GM19467 (cell line): ENCODE data around the gene KCNK13.

Source experiments
- ATAC-seq: cut with Tn5 transposase; IDR thresholded peaks from one replicate; pipeline ENCODE4 v1.9.1; 2021; ENCODE audit warnings: mild to moderate bottlenecking, moderate library complexity; ENCODE audit not compliant: unreplicated experiment

The KCNK13 gene

DNA sequence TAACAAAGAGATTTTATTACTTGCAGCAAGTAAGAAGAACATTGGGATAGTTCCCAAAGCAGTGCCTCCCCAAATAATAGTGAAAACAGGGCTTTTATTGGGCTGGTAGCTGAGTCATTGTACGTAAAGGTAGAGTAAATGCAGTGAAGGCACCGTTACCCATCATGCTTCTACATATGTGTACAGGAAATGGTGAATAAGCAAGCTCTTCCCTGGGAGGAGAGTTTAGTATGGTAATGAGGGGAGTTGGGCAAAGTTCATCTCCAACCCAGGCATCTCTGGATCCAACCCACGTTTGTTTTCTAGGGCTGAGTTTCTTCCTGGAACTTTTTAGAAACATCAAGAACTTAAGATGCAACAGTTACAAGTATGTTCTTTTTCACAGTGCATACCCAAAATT lies 56.2 kb downstream of the KCNK13 start:
- no peak for ATAC-seq

DNA sequence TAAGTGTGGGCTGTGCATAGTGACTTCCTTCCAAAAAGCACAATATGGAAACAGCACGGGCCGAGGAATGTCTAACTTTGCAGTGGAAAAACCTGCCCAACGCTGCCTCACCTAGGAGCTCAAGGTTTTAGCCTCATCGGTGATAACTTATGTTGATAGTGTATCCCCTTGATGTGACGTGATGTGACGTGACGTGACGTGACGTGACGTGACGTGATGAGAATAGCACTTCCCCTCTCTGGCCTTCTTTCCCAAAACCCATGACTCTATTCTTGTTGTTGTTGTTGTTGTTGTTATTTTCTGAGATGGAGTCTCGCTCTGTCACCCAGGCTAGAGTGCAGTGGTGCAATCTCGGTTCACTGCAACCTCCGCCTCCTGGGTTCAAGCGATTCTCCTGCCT lies 64.5 kb downstream of the KCNK13 start:
- no peak for ATAC-seq

DNA sequence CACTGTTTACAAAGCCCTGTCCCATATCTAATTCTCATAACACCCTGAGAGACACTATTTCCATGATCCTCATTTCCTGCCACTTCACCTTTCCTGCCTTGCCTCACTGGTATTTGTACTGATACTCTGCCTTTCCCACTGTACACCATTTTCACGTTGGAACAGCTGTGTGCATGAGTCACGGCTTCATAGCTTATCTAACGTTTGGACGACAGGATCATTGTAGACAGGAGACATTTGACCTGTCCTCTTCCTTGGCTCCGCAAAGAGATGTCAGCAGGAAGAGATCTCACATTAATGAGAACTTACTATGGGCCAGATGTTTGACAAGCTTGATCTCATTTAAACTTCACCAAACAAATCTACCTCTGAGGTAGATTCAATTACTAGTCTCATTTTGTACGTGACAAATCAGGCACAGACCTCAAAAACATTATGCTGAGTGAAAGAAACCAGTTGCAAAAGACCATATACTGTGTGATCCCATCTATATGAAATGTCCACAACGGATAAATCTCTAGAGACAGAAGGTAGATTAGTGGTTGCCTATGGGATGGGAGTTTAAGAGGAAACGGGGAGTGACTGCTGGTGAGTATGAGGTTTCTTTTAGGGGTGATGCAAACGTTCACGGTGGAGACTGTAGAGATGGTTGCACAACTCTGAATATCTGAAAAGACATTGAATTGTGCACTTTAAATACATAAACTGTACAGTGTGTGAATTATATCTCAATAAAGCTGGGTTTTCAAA lies 71.2 kb downstream of the KCNK13 start:
- no peak for ATAC-seq

DNA sequence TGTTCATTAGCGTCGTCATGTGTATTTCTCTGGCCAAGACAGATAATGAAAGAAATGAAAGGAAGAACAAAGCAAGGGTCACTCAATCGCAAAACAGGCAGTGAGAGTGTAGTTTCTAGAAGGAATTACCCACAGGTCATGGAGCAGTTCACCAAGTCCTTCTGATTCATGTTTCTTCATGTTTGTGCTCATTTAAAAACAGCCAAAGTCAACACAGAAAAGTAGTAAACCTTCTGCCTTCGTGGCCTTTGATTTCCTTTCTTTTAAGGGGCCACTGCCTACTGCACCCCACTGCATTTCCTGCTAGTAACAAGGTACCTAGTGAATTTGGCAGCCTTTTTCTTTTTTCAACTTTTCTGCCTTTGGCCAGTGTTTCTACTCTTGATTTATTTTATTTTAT lies 75.1 kb downstream of the KCNK13 start:
- no peak for ATAC-seq

DNA sequence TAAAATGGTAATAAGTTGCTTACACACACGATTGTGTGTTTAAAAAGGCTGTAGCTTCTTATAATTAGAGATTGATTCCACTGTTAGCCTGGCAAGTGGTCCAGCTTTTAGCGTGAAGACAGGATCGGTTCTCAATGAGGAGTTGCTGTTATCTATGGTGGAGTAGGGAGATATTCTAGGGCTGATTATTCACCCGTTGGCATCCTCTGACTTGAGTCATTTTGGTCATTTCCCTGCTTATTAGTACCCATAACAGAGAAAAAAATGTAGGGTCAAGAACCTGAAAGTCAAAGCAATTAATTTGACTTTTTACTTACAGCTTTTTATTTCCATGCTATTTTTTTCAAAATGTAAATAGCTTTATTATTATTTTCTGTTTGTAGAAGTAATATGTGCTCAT lies 76.0 kb downstream of the KCNK13 start:
- no peak for ATAC-seq

DNA sequence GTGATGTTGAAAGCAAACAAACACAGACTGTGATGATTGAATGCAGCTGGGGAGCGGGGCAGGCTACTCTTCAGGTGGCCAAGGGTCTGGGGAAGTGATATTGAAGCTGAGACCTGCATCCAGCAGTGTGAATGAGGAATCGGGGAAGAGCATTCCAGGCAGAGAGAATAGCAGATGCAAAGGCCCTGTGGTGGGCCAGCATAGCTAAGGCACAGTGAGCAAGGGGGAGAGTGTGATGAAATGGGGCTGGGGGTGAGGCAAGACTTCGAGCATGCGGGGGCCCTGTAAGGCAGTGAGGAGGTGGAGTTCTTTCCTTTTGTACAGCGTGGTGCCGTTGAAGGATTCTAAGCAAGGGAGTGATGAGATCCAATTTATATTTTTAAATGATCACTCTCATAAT lies 77.4 kb downstream of the KCNK13 start:
- no peak for ATAC-seq

DNA sequence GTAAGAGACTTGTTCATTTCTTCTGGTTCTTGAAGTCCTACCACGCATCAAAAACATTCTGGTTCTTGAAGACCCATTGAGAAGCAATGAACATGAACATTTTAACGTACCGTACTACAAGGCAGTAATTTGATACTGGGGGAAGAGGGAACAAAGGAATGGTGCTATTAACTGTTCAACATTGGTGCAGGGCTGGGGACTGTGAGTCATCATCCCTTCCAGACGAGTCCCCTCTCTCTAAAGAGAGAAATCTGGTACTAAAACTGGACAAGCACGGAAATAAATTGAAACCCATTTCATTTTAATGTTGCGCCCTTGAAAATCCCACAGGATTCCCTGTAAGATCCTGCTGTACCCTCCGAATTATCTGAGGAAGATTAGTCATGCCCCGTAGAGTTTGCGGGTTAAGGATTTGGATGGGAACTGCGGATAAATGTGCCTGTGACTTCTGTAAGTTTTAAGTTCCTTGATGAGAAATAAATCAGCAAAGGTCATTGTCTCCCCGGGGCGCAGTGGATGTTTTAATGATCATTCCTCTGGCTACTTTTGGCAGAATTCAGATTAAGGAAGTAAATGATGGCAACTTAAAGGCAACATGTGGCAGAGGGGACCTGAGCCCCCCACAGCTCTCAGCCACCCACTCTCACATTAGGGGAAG lies 78.6 kb downstream of the KCNK13 start:
- no peak for ATAC-seq

DNA sequence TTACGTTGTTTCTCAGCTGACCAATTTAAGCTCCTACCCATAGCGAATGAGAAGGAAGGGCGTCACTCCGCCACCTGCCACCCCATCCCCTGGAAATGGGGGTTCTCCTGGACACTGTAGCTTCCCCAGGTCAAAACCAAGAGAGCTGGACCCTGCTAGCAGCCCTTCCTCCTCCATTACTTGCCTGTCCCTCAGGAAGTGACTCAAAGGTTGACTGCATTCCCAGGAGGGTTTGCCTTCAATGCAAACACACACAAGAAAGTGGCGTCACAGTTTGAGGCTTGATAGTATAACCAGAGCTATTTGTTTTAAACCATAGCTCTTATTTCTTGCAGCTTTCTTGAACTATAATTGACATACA lies 79.1 kb downstream of the KCNK13 start:
- no peak for ATAC-seq

DNA sequence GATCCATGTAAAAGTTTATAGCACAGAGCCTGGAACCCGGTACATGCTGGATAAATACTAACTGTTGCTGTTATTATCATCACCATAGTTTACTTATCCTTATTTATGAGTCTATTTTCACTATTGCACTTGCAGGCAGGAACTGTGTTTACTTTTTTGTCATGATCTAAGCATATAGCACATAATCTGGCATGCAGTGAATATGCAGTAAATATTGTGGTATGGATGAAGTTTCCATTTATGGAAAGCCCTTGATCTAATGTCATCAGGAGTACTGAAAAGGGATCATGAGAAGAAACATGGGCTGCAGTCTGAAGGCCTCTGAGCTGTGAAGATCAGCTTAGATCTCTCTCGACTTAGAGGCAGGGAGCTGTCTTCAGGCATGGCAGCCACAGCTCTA lies 91.6 kb downstream of the KCNK13 start:
- no peak for ATAC-seq

DNA sequence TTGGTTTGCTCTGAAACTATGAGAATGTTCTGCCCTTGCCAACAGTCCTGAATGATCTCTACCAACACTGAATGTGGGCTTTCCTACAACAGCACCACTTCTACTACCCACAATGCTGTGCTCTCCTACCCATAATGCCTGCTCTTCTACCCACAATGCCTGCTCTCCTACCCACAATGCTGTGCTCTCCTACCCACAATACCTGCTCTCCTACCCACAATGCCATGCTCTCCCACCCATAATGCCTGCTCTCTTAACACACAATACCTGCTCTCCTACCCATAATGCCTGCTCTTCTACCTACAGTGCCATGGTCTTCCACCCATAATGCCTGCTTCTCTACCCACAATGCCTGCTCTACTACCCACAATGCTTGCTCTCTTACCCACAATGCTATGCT lies 92.3 kb downstream of the KCNK13 start:
- ATAC-seq, result no peak

DNA sequence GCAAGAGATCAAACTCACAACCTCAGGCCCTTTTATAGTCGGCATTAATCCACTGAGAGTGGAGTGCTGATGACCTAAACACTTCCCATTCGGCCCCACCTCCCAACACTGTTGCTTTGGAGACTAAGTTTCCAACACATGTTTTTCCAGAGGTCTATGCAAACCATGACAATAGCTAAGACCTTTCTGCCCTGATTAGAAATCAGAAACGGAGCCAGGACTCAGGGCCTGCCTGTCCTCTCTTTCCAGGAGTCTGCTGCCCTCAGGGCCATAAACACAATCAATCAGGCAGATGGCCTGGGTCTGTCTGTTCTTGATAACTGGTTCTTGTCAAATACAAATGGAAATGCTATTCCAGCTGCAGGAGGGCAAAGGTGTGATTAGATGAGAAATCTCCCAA lies 97.4 kb downstream of the KCNK13 start:
- ATAC-seq, result no peak

DNA sequence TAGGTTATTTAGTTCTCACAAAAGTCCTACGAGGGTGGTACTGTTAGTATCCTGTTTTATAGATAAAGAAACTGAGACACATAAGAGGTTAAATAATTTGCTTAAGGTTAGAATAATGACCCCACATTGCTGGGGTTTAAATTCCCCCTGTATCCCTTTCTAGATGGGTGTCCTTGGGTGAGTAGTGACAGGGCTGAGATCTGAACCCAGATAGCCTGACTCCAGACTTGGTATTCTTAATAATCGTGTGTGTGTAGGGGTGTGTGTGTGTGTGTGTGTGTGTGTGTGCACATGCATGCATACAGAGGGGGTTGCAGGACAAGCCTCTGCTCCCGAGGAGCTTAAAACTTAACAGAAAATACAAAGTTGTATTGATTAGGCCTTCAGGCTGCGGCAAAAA lies 97.9 kb downstream of the KCNK13 start:
- ATAC-seq, result no peak

DNA sequence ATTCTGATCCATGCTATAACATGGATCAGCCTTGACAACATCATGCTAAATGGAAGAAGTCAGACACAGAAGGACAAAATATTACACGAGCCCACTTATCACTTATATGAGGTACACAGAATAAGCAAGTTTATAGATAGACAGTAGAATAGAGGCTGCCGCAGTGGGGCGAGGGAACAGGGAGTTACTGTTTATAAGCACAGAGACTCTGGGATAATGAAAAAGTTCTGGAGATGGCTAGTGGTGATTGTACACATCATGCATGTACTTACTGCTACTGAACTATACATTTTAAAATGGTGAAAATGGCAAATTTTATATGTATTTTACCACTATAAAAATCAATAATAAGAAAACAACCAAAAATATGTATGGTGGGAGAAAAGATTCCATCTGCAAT lies 99.3 kb downstream of the KCNK13 start:
- no peak for ATAC-seq

DNA sequence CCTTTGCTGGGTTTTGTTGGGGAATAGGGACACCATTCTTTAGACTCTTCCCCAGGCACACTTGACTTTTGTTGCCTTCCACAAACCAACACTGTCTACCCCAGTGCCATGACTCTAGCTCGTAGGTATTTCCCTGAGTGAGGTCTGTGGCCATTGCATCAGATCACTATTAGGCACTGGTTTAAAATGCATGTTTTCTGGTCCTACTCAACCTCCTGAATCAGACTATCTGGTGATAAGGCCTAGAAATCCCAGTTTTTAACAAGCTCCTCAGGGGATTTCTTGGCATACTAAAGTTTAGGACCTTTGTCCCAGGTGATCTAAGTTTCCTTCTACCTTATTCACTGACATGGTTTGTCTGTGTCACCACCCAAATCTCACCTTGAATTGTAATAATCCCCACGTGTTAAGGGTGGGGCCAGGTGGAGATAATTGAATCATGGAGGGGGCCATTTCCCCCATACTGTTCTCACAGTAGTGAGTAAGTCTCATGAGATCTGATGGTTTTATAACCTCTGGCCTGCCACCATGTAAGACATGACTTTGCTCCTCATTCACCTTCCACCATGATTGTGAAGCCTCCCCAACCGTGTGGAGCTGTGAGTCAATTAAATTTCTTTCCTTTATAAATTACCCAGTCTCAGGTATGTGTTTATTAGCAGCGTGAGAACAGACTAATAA lies 106.8 kb downstream of the KCNK13 start:
- no peak for ATAC-seq

DNA sequence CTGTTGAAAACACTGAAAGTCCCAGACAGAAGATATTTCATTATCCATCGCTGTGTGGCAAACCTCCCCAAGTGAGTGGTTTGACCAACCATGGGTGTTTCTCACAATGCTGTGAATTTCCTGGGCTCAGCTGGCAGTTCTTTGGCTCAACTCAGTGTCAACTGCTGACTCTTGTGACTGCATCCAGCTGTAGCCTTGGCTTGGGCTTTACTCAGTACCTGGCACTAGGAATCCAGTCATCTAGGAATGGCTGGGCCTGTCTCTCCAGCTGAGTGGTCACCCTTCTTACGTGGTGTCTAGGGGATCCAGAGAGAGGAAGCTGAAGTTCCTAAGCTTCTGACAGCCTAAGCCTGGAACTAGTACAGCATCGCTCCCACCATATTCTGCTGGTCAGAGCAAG lies 113.8 kb downstream of the KCNK13 start:
- no peak for ATAC-seq

DNA sequence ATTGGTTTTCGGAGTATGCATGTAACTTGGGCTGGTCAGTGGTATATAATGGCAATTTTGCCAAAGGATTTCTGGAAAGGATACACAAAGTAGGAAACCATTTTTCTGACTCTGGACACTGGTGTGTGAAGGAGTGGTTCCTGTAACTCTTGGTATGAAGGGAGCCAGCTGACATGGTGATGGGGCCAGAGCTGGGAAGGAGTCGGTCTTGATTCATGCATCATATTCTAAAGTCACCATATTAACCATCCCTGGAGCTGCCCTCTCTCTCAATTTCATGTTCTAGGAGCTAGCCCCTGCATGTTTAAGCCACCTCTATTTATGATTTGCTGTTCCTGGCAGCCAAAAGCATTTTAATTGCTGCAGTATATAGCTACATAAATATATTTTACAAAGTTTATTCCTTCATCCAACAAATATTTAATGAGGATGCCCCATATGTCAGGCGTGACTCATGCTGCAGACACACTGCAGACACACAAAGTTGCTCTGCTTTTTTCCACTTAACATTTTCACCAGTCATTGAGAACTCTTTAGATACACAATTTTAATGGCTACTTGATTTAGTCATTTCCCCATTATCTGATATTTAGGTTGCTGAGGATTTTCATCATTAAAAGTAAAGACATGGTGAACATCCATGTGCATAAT lies 115.9 kb downstream of the KCNK13 start:
- no peak for ATAC-seq

DNA sequence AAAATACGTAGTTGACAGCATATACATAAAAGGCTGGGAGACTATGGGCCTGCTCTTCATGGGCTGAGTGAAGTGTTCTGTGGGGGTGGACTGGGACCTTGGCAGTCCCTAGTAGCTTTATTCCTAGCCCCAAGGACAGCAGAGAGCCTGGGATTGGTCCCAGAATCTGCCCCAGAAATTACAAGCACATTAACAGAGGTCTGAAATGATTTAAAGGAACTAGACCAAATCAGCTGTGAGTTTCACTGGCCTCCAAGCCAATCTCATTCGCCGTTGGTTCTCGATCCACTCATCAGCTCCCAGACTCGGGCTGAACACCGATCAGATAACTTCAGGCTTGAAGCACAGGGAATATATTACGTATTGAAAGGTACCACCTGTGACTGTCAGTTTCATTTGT lies 117.6 kb downstream of the KCNK13 start:
- no peak for ATAC-seq

DNA sequence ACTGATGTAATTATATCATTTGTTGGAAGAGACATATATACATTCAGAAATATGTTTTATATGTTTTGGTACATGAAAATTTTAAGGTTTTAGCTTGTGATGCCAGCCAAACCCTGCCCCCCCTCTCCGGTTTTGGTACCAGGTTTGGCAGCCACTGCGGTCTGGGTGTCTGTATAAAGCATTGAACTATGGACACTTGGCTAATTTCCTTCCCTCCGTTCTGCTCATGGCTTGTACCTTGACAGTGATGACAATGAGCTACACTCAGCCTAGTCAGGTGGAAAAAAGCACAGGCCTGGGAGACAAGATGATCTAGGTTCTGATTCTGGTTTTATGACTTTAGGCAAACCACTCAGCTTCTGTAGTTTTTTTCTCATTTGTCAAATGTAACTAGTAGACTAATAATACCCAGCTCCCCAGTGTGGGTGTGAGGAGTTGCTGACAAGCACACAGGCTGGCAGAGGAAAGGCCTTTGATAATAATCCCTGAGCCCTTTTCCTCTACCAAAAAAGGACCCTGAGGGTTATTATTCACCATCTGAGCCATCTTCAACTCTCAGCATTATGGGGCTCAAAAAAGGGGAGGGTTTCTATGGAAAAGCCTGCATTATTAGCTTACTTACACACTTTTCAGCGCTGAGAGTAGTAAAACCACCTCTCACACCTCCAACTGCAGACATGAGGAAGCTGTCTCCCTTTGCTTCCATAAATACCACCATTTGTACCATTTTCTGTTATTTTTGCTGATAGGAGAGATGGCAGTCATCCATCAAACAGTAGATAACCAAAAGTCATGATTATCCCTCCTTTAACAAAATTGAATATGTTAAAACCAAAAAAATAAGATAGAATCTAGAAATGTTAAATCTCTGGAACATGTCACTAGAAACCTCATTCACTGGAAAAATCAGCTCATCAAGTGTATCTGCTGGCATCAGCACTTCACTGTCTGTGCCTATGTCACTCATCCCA lies 118.3 kb downstream of the KCNK13 start:
- ATAC-seq, result no peak

DNA sequence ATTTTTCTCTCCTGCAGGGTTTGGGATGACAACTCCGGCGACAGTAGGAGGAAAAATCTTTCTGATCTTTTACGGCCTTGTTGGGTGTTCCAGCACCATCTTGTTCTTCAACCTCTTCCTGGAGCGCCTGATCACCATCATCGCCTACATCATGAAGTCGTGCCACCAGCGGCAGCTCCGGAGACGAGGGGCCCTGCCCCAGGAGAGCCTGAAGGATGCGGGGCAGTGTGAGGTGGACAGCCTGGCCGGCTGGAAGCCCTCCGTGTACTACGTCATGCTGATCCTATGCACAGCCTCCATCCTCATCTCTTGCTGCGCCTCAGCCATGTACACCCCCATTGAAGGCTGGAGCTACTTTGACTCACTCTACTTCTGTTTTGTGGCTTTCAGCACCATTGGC lies 122.3 kb downstream of the KCNK13 start:
- no peak for ATAC-seq

DNA sequence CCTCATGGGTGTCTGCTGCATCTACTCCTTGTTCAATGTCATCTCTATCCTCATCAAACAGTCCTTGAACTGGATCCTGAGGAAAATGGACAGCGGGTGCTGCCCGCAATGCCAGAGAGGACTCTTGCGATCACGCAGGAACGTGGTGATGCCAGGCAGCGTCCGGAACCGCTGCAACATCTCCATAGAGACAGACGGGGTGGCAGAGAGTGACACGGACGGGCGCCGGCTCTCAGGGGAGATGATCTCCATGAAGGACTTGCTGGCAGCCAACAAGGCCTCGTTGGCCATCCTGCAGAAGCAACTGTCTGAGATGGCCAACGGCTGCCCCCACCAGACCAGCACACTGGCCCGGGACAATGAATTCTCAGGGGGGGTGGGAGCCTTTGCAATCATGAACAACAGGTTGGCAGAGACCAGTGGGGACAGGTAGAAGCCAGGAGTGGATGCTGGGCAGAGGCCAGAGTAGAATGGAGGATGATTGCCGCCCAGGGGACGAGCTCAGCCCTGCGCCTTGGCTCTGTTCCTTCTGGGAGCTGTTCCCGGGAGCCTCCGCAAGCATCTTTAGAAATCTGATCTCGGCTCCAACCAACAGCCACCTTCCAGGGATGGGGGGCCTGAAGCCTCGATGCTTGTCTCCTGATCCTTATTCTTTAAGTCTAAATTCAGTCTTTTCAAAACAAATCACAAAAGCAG lies 122.9 kb downstream of the KCNK13 start:
- ATAC-seq, result no peak
